GM19035 (cell line): Measurements from ENCODE around the gene RGPD3.
A peak's percentile ranks its signal among the peaks of the same experiment; 100 is the strongest.
"Not testable (repeated sequence)": the region's sequence is repeated elsewhere in the genome, so short reads cannot be mapped to it uniquely, and the experiment has no call there.

Experiments
- ATAC-seq: cut with Tn5 transposase; IDR thresholded peaks from one replicate; pipeline ENCODE4 v1.9.1; 2021; ENCODE audit not compliant: unreplicated experiment

RGPD3 gene

DNA sequence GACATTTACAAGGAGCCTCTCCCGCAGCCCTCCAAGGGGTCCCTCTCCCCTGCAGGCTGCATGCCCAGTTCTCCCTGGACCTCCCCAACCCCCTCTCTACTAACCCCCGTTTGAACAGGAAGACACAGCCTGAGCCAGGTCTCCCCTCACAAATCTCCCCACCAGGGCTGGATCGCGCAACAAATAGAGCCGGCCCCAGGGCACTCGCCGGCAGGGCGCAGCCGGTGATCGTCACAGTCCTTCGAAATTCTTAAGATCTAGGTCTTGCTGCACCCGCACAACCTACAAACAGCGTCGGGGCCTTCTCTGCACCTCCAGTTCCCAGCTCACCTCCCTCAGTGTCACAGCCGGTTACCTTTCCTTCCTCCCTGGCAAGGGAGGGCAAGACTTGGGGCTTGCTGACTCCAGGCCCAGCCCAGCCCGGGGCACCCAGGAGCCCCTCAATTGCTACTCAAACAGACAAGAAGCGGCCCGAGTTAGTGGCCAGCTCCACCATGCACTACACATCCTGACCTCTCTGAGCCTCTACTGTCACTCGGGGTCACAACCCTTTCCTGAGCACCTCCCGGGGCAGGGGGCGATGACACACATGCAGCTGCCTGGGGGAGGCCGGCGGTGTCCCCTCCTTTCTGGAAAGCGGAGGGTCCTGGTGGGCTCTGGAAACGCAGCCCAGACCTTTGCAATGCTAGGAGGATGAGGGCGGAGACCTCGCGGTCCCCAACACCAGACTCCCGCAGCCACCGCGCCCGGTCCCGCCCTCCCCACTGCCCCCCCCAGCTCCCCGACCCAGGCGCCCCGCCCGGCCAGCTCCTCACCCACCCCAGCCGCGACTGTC lies 18.6 kb upstream of the RGPD3 start, which contains the start of gene CD8B2:
Gene CD8B2, plus strand, starts transcription at position 814 of the 835 bp plus-strand sequence. CDS start 63 bp downstream, outside the sequence.
- ATAC-seq = not testable (repeated sequence)

DNA sequence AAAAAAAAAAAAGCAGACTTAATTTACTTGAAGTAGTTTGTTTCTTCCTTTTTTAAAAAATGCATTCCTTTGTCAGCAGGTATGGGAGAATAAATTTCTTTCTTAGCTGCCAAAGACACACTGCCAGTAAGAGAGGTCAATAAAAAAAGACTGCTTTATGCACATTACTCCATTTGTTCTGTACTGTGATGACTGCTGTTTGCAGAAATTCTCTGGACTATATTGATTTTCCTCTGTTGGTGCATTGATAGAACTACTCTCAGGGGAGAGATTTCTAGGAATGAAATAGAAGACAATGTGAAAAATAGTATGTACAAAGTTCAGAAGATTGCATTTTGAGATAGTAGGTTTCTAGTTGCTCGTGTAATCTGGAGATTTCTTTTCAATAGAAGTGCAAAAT lies 11.3 kb upstream of the RGPD3 start:
- not testable (repeated sequence) for ATAC-seq

DNA sequence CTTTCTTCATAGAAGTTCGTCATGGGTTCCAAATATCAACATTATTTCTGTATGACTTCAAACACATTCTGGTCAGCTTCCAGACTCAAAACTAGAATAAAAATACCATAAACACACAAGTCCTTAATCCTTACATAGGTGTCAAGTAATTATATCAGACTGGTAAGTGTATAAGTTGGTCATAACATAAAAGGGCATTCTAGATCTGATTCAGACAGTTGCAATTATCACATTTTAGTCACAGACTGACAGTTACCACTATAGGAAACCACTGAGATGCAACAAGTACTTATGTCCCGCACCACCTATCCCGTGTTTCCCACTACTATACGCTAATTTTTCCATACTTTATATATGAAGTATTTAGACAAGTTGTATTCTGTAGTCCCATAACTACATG lies 9.4 kb upstream of the RGPD3 start:
- not testable (repeated sequence) for ATAC-seq

GRCh38 chr2:106470658-106471057 lies 2.4 kb upstream of the RGPD3 start:
- not testable (repeated sequence) for ATAC-seq

DNA sequence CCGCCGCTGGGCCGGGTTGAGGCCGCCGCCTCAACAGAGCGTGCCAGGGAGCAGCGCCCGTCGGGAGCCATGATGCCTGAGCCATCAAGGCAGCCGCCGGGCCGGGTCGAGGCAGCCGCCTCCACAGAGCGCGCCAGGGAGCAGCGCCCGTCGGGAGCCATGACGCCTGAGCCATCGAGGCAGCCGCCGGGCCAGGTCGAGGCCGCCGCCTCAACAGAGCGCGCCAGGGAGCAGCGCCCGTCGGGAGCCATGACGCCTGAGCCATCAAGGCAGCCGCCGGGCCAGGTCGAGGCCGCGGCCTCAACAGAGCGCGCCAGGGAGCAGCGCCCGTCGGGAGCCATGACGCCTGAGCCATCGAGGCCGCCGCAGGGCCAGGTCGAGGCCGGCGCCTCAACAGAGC lies 697 bp downstream of the RGPD3 start:
- not testable (repeated sequence) for ATAC-seq

DNA sequence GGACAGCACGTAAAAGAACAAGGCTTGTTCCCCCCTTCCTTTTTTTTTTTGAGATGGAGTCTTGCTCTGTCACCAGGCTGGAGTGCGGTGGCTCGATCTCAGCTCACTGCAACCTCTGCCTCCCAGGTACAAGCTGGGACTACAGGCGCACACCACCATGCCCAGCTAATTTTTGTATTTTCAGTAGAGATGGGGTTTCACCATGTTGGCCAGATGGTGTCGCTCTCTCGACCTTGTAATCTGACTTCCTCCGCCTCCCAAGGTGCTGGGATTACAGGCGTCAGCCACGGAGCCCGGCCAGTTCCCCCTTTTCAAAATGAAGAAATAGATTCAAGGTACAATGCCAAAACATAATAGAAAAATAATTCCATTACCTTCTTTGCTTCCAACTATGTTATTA lies 6.3 kb downstream of the RGPD3 start:
- ATAC-seq = not testable (repeated sequence)

GRCh38 chr2:106390680-106391079 lies 77.5 kb downstream of the RGPD3 start:
- ATAC-seq = not testable (repeated sequence)

DNA sequence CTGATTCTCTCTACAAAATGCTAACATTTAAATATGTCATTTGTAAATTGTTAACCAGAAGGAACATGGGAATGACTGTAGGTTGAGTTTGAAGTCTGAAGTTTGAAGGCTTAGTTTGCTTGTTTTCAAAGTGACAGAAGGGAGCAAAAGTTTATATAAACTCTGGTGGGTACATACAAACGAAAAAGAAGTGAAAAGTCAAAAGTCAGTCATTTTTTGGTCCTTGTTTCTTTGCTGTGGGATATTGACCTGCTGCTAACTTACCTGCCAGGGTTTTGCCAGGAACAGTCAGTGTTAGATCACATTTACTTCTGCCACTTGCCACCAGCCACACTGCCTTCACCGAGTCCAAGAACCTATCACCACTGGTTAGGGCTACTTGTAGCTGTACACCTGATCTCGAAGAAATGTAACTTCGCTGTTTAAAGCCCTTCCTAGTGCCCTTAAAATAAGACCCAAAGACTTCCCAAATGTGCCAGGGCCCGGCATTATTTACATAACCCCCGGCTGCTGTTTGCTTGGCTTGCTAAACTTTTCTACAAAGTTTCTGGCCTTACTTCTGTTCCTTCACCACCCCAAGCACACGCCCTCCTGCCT lies 79.3 kb downstream of the RGPD3 start:
- ATAC-seq = not testable (repeated sequence)

- not testable (repeated sequence) for ATAC-seq
Observed at GRCh38 chr2:106384548-106384947, 83.7 kb downstream of the RGPD3 start.

GRCh38 chr2:106381867-106382266 lies 86.3 kb downstream of the RGPD3 start:
- not testable (repeated sequence) for ATAC-seq

DNA sequence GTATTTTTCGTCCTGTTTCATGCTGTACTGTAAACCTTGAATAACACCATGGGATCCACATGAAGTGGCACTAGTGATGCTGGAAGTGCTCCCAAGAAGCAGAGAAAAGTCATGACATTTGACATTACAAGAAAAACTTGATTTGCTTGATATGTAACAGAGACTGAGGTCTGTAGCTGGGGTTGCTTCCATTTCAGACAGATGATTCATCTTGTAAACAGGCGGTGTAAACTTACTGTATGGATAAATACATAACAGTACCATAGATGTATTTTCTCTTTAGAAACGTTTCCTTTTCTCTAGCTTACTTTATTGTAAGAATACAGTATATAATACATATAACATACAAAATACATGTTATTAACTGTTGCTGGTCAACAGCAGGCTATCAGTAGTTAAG lies 88.6 kb downstream of the RGPD3 start:
- ATAC-seq = not testable (repeated sequence)

DNA sequence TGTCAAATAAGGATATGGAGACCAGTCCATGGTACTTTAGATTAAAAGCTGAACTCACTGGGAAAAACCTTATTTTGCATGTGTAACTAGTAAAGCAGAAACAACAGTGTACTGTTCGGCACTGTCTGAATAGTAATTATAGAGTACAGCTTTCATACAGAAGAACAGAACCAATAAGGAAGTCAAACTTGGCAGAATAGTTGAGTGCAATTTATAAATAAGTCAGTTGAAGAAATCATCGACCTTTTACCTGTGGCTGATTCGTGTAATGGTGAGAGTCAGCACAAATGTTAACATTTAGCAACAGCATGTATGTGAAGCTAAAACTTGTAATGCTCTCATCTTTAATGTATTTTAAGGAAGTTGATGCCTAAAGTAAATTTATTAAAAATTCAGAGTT lies 99.0 kb downstream of the RGPD3 start:
- ATAC-seq = not testable (repeated sequence)

GRCh38 chr2:106366204-106366885 lies 101.9 kb downstream of the RGPD3 start:
- no peak for ATAC-seq

GRCh38 chr2:106363791-106364190 lies 104.4 kb downstream of the RGPD3 start:
- ATAC-seq = no peak

DNA sequence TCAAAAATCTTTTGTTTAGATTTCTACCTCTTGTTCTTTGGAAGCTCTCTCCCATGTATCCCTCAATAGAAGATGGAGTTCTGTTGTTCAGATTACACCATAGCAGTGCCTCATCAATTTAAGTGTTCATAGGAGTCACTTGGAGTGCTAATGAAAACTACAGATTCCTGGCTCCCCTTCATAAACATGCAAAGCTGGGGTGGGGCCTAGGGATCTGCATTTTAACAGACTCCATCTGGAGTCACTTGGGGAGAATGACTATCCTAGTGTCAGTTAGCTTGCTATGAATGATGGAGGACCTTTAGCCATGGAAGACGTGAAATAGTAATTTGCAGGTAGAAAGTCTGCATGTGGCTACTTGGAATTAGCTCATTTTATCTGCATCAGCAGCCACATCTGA lies 105.4 kb downstream of the RGPD3 start:
- no peak for ATAC-seq

DNA sequence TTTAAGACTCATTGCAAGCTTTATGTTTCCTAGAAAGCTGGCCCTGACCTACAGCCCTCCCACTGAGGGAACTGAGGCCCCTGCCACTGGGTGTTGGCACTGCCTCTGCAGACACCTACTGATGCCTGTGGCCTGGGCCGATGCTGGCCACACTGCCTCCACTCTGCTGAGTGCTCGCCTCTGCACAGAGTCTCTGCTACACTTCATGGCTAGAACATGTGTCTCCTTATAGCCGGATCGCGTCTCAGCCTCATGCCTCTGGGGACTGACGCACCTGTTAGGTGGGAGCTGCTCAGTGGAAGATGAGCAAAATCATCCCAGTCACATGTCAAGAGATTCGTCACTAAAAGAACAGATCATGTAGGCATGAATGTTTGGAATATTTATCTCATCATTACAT lies 108.7 kb downstream of the RGPD3 start:
- ATAC-seq = no peak

GRCh38 chr2:106358521-106358920 lies 109.7 kb downstream of the RGPD3 start:
- no peak for ATAC-seq

DNA sequence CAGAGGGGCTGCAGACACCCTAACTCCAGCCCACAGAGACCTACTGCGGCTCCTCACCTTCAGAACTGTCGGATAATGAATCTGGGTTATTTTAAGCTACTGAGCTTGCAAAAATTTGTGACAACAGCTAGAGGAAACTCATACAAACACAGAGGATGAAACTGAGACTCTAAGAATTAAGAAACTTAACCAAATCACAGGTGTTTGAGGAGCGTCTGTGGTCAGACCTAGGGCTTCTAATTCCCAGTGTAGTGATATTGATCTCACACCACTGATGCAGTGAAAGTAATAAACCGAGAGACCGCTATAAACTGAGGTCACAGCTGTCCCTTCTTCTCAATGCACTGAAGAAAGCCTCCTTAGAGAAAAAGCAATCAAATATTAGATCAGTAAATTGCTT lies 110.1 kb downstream of the RGPD3 start:
- peak; percentile 94 for ATAC-seq

DNA sequence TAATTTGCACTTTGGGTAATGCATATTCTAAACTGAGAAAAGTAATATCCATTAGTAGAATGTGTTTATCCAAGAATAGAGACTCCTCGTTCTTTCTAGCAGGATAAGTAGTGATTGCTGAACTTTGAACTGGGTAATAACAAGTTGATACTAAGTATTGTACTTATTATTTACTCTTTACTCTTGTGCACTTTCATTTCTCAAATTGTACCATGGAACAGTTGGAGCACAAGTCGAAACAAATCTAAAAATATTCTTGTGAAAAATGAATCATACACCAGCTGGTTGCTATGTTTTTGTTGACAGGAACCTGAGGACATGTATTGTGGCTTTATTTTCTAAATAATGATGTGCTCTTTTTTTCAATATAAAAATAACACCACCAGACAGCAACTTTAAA lies 111.9 kb downstream of the RGPD3 start:
- no peak for ATAC-seq

DNA sequence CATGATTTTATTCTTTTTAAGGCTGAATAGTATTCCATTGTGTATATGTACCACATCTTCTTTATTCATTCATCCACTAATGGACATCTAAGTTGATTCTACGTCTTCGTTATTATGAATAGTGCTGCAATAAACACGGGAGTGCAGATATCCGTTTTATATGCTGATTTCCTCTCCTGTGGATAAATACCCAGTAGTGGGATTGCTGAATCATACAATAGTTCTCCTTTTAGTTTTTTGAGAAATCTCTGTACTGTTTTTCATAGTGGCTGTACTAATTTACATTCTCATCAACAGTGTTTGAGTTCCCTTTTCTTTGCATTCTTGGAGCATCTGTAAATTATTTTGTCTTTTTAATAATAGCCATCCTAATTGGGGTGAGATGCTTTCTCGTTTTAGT lies 114.5 kb downstream of the RGPD3 start:
- ATAC-seq = no peak

DNA sequence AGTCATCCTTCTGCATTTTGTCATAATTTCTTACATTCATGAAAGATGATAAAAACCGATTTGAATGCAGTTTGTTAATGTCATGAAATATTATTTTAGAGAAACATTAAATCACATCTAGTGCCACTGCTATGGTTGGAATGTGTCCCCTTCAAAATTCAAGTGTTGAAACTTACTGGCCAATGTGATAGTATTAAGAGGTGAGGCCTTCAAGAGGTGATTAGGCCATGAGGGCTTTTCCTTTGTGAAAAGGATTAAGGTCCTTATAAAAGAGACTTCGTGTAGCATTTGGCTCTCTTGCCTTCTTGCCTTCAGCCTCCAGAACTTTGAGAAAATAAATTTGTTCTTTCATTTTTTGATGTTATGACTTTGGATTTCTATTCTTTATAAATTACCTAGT lies 117.2 kb downstream of the RGPD3 start:
- ATAC-seq = no peak

GRCh38 chr2:106344302-106344701 lies 123.9 kb downstream of the RGPD3 start:
- ATAC-seq = no peak
